GM20000 (cell line): ENCODE measurements around the gene DENND1A.

ENCODE experiments used
- DNase-seq: peaks from one replicate; pipeline ENCODE4 v3.0.0; 2012; ENCODE audit warnings: low spot score
- TF ChIP-seq, protein P1 (sequence below): IDR thresholded peaks from 2 replicates; pipeline ENCODE4 v1.5.1; 2012; ENCODE audit warnings: mild to moderate bottlenecking, control low read depth; ENCODE audit errors: extremely low read depth, missing control alignments

DENND1A gene

GRCh38 chr9:123421801-123422455, 508.0 kb downstream of the DENND1A start:
- TF ChIP-seq, protein P1, sequence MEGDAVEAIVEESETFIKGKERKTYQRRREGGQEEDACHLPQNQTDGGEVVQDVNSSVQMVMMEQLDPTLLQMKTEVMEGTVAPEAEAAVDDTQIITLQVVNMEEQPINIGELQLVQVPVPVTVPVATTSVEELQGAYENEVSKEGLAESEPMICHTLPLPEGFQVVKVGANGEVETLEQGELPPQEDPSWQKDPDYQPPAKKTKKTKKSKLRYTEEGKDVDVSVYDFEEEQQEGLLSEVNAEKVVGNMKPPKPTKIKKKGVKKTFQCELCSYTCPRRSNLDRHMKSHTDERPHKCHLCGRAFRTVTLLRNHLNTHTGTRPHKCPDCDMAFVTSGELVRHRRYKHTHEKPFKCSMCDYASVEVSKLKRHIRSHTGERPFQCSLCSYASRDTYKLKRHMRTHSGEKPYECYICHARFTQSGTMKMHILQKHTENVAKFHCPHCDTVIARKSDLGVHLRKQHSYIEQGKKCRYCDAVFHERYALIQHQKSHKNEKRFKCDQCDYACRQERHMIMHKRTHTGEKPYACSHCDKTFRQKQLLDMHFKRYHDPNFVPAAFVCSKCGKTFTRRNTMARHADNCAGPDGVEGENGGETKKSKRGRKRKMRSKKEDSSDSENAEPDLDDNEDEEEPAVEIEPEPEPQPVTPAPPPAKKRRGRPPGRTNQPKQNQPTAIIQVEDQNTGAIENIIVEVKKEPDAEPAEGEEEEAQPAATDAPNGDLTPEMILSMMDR, result no peak
- no peak for DNase-seq

- TF ChIP-seq, protein P1, result no peak
- no peak for DNase-seq
Observed at GRCh38 chr9:123421186-123421585, 508.7 kb downstream of the DENND1A start.

DNA sequence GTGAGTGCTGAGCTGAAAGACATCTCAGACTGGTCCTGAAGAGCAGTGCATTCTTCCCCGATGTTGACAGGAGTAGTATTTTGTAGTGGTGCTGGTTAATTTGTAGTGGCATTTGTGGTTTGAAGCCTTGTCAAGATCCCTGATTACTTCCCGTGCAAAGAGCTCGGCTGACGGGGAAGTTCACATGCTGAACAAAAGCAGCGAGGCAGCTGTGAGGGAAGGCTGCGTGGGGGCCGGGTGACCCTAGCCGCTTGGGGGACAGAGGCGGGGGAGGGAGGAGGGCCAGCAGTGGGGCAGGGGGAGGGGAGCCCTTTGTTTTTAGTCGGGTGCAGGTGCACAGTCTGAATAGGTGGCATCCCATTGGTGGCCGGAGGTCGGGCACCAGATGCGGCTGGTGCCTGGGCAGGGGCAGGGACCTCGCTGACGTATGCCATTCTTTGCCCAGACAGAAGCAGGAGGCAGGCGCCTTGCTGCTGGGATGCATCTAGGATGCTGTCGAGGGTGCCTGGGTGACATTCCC, 509.3 kb downstream of the DENND1A start:
- TF ChIP-seq, protein P1, result no peak
- DNase-seq, result no peak

- no peak for DNase-seq
- TF ChIP-seq, protein P1, result no peak
Observed at GRCh38 chr9:123419721-123420591, 510.0 kb downstream of the DENND1A start.

DNA sequence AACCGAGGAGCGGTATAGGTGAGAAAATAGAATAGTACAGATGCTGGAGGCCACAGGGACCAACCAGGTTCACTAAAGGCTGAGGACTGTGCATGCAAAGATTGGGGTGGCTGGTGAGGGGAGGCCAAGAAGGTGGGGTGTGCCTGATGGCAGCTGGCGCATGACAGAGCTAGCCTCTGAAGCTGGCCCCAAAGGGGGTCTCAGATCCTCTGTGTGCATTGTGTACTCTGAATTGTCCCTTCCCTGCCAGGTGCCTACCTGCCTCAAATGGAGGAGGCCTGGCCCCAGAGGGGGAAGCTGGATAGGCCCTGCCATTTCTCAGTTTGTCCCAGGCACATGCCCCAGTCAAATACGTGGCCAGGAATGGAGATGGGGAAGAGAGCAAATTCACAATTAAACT, 510.8 kb downstream of the DENND1A start:
- TF ChIP-seq, protein P1, result no peak
- no peak for DNase-seq

GRCh38 chr9:123418506-123418905, 511.4 kb downstream of the DENND1A start:
- TF ChIP-seq, protein P1, result no peak
- DNase-seq, result no peak

- TF ChIP-seq, protein P1, result no peak
- no peak for DNase-seq
Observed at GRCh38 chr9:123418052-123418430, 511.9 kb downstream of the DENND1A start.
